Ovary (tissue), 9 donors: ENCODE data around the gene SYDE2. TPM values are rescaled to one million over a fixed set of nuclear protein-coding genes. Genes with fewer than 3 reads are reported as not detected.
A peak's percentile ranks its signal among the peaks of the same experiment; 100 is the strongest.

Source experiments
- DNase-seq, 5 donors: peaks; one replicate each; pipeline ENCODE4 v3.0.0-alpha.2; 2019 to 2020
- H3K27ac ChIP-seq, 2 donors: fragments of 200-600 bp; one replicate each; pipeline versions ENCODE4 v1.5.1 to v1.8.0; 2019 to 2022
- H3K27me3 ChIP-seq: fragments of 200-600 bp; one replicate; pipeline ENCODE4 v1.8.0; 2022
- H3K36me3 ChIP-seq: fragments of 200-600 bp; sonication (generic); one replicate; pipeline ENCODE4 v1.5.1; 2019
- H3K4me1 ChIP-seq: one replicate; pipeline ENCODE4 v1.8.1; 2013; ENCODE audit warnings: mild to moderate bottlenecking, moderate library complexity; ENCODE audit not compliant: insufficient read depth
- H3K4me3 ChIP-seq: fragments of 200-600 bp; sonication (generic); one replicate; pipeline ENCODE4 v1.5.1; 2017
- H3K9me3 ChIP-seq, 2 donors: fragments of 200-600 bp in 1 of 2; sonication (generic) in 1 of 2; one replicate each; pipeline versions ENCODE4 v1.5.1 to v1.8.1; 2013 to 2019; ENCODE audit warnings: mild to moderate bottlenecking in 1 of 2, moderate library complexity in 1 of 2
- CTCF ChIP-seq, 3 donors: fragments of 450-650 bp in 2 of 3; fragments of 200-600 bp in 1 of 3; IDR thresholded peaks; one replicate each; pipeline versions ENCODE4 v1.5.1 to v1.8.0; 2016 to 2022; ENCODE audit warnings: antibody characterized with exemption in 3 of 3, mild to moderate bottlenecking in 1 of 3
- EP300 ChIP-seq: sonication (generic); formaldehyde crosslinking; IDR thresholded peaks from one replicate; pipeline ENCODE4 v1.6.1; 2017; ENCODE audit warnings: antibody characterized with exemption
- POLR2A ChIP-seq: fragments of 450-650 bp; IDR thresholded peaks from one replicate; pipeline ENCODE4 v1.6.1; 2017; ENCODE audit warnings: antibody characterized with exemption, mild to moderate bottlenecking, moderate library complexity
- WGBS, 3 donors: extraction: QIAGEN DNeasy Blood & Tissue Kit in 1 of 3; methylation state at CpG; one replicate each; pipeline versions ENCODE4 v1.1.5 to v1.1.7; 2013 to 2017; 5-methylcytosine and 5-hydroxymethylcytosine counted together
- intact Hi-C, 4 donors: fragments of 100-400 bp; cut with DNase I; formaldehyde crosslinking; loops; one replicate each; pipeline versions ENCODE4 v1.11.0 to v1.15.1; 2022 to 2023
- polyA plus RNA-seq, 2 donors: library from polyadenylated mRNA; stranded (reverse); fragments of 200-250 nt in 1 of 2; fragments of 350-450 nt in 1 of 2; fragmentation: Illumina TruSeq in 1 of 2; extraction: RNeasy Lipid Tissue Mini Kit (QIAGEN cat#74804) in 1 of 2; gene quantifications; one replicate each; pipeline ENCODE4 v1.2.3, GENCODE V29; 2013 to 2014
- total RNA-seq, 7 donors: library from RNA; depleted of rRNA in 2 of 7; stranded (reverse); fragments of >200 nt in 2 of 7; fragmentation: NEBNext Ultra II Directional in 3 of 7; extraction: Animal tissue kit (Norgen Biotek cat#: 25700) in 3 of 7; gene quantifications; one replicate each; pipeline versions ENCODE4 v1.1.0 to v1.2.4, GENCODE V29; 2016 to 2023
- donor health status: DM: no; HTN: no; CAD: no; lungs with moderate emphysema.
- donor health status: DM: no; HTN: no; CAD: no.
- donor health status: Bipolar disorder and iron deficiency.
- donor health status: DM: yes; HTN: yes; CAD: no.
- donor health status: DM: no; HTN: no; CAD: no.
- donor health status: DM: yes; HTN: yes; CAD: no.

Gene SYDE2
- total and polyA plus RNA-seq, 9 donors = 1.2 to 12.3 (median 7.7) TPM

DNA sequence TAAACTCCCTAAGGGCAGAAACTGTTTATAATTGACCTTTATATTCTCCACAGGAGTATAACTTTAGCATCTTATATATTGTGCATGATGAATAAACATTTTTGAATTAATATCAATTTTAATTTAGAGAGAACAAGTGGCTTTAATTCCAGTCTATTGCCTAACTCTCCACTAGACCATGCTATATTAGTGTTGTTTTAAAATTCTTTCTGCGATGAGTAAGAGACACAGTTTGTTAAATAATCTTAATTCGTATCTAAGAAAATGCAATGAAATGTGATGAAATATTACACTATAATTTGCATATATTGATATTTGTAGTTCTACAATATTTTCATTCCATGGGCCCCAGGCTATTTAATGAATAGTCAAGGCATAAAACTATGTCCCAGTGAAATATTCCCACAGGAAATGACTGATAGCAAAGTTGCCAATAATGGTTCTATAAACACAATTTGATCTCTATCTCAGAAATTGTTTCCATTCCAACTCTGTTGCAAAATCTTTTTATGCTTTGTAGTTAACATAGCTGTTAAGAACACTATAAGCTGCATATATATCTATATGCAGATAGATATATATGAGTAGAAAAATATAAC lies 2.9 kb upstream of the SYDE2 start:
- 69 to 82% (median 76%) methylated on average over 2 of the region's 2 CpGs for WGBS, 3 donors
- Histone ChIP-seq H3K9me3 (no peaks in the 10 kb centered on the region), H3K4me1 (no peaks in the 10 kb centered on the region), H3K27me3 (no peaks in the 10 kb centered on the region), H3K4me3 (no peak overlapping the region), H3K36me3 (no peaks in the 10 kb centered on the region), H3K27ac (no peak overlapping the region)
- DNase-seq = no peak
- TF ChIP-seq CTCF (IDR thresholded peaks at IDR 0.05) = no peak
- TF ChIP-seq POLR2A = no peak
- TF ChIP-seq EP300 = no peak
- intact Hi-C loops = no loop called here

DNA sequence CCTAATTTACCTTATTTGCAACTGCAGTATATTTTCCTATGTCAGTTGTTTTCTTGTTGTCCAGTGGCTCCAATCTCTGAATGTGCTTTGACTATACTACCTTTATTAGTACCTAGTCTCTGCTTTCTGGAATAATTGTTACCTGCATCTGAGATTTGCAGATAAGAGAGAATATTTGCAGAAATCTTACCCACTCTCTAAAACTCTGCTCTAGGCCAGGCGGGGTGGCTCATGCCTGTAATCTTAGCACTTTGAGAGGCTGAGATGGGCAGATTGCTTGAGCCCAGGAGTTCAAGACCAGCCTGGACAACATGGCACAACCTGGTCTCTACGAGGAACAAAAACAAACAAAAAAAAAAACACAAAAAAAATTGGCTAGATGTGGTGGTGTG lies 2.0 kb upstream of the SYDE2 start:
- intact Hi-C loops = no loop called here

DNA sequence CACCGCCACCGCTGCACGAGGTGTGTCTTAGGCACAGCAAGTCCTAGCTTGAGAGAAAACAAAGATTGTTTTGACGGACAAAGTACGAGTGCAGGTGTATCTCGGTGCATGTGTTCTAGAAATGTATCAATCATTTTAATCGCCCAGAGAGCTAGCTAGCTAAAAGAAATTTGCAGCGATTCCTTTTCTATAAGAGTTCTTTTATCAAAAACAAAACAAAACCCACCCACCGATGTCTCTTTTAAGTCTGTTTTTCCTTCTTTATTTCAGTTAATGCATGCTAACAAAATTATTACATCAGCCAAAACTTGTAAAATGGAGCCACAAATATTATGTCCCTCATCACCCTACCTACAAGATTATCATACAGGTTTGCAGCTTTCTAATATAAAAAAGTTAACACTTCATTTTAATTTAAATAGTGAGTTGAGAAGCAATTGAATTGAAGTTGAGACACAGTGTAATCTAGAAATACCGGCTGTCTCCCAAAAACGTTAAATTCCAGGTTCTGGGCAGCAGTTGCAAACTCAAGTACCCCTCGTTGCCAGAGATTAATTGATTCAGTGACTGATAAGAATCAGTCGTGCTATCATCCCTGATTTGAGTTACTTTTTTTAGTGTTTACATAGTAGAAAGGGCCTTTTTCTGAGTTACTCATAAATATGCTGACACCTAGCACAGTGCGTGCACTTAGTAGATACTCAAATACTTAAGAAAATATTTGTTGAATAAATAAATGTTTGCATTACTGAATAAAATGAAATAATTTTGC lies 1.5 kb upstream of the SYDE2 start:
- H3K4me3 ChIP-seq = peak overlapping the region; percentile 98
- H3K9me3 ChIP-seq = no peaks in the 10 kb centered on the region
- H3K4me1 ChIP-seq = no peaks in the 10 kb centered on the region
- H3K36me3 ChIP-seq = no peaks in the 10 kb centered on the region
- H3K27ac ChIP-seq = peak overlapping the region in 1 of 2 donors; percentile 96
- WGBS, 3 donors = 16 to 19% (median 18%) methylated on average over 14 of the region's 14 CpGs
- no peaks in the 10 kb centered on the region for H3K27me3 ChIP-seq
- no peak for DNase-seq
- intact Hi-C loops = no loop called here
- TF ChIP-seq CTCF (IDR thresholded peaks at IDR 0.05) (no peak), EP300 (no peak), POLR2A (no peak)

More for the DNA sequence above, 2.0 kb upstream of the SYDE2 start:
- no peak for DNase-seq
- no peak overlapping the region for H3K4me3 ChIP-seq
- WGBS, 3 donors = 83 to 89% (median 83%) methylated on average over 2 of the region's 2 CpGs
- TF ChIP-seq EP300 (no peak), POLR2A (no peak), CTCF (IDR thresholded peaks at IDR 0.05) (no peak)
- no peaks in the 10 kb centered on the region for H3K9me3 ChIP-seq
- no peaks in the 10 kb centered on the region for H3K27me3 ChIP-seq
- no peaks in the 10 kb centered on the region for H3K36me3 ChIP-seq
- no peaks in the 10 kb centered on the region for H3K4me1 ChIP-seq
- H3K27ac ChIP-seq = no peak overlapping the region

DNA sequence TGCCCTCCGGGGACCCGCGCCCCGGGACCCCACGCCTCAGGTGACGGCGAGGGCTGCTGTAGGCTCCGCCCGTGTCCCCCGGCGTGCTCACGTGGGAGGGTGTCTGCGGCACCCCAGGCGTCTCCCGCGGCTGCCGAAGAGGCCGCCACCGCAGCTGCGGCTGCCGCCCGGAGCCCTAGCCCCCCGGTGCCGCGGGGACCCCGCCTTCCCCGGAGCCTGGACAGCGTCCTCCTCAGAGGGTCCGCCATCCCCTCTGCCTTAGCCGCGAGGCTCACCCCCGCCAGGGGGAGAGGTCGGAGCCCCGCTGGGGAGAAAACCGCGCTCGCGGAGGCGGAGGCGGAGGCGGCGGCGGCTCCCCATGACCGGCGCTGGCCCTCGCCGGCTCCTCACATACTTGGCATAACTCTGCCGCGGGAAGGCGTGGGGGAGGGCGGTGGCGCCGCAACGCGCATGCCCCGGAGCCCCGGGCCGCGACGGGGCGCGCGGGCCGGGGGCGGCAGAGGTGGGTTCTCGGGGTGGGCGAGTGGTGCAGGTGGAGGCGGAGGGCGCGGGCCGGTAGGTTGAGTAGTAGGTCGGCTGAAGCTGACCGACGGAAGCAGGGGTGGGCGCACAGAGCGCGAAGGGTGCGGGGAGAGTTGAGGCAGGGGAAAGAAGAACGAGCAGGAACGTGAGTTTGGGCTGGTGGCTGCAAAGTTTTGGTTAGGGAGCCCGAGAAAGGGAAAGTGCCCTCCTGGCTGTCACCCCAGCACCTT lies 700 bp upstream of the SYDE2 start:
- no peaks in the 10 kb centered on the region for H3K9me3 ChIP-seq
- peak overlapping the region; percentile 98 for H3K4me3 ChIP-seq
- TF ChIP-seq POLR2A = peak; percentile 47
- TF ChIP-seq CTCF (IDR thresholded peaks at IDR 0.05) = no peak
- WGBS, 3 donors = 1% methylated on average over 36 to 81 of the region's 81 CpGs
- intact Hi-C loops = no loop called here
- no peaks in the 10 kb centered on the region for H3K4me1 ChIP-seq
- H3K27me3 ChIP-seq = no peaks in the 10 kb centered on the region
- peak; percentile 72 to 84 (median 75) for DNase-seq
- H3K27ac ChIP-seq = peak overlapping the region; percentile 80 to 96
- no peaks in the 10 kb centered on the region for H3K36me3 ChIP-seq
